OCI-LY7 (cell line): ENCODE measurements around the gene LY6G6F. TPM values are rescaled to one million over a fixed set of nuclear protein-coding genes. Genes with fewer than 3 reads are reported as not detected.

Experiments used
- BruUV-seq: library from RNA; stranded (reverse); fragments of 400-500 nt; replicated peaks from 2 replicates; lab custom pipeline; 2021; lab: Mats Ljungman, UMichigan
- CTCF ChIA-PET: fragments of 300-600 bp; sonication (Branson Sonifier 250); formaldehyde crosslinking; loops from one replicate; lab custom pipeline; 2022; ENCODE audit warnings: antibody characterized with exemption; ENCODE audit not compliant: unreplicated experiment; lab: Charles Lee
- POLR2A ChIA-PET: fragments of 300-600 bp; sonication (Branson Sonifier 250); formaldehyde crosslinking; loops from one replicate; lab custom pipeline; 2022; ENCODE audit warnings: antibody characterized with exemption; lab: Charles Lee
- DNase-seq: peaks from one replicate; pipeline ENCODE4 v3.0.0-alpha.2; 2015; ENCODE audit warnings: low spot score
- H2AFZ ChIP-seq: fragments of 200-600 bp; sonication (generic), shearing (Covaris generic); 2 replicates; pipeline ENCODE4 v1.6.1; 2014; ENCODE audit warnings: mild to moderate bottlenecking, antibody characterized with exemption, low read length, moderate library complexity
- H3K27ac ChIP-seq: fragments of 200-600 bp; sonication (generic); 2 replicates; pipeline ENCODE4 v1.5.1; 2014; ENCODE audit warnings: mixed run types, low read depth, mild to moderate bottlenecking, moderate library complexity, low read length, inconsistent platforms; ENCODE audit not compliant: poor library complexity, severe bottlenecking
- H3K36me3 ChIP-seq: fragments of 200-600 bp; sonication (generic); 2 replicates; pipeline ENCODE4 v1.6.1; 2014; ENCODE audit warnings: mild to moderate bottlenecking, antibody characterized with exemption, low read length, moderate library complexity, mixed read lengths; ENCODE audit not compliant: insufficient read depth
- H3K4me1 ChIP-seq: fragments of 200-600 bp; sonication (generic); 2 replicates; pipeline ENCODE4 v1.5.1; 2014; ENCODE audit warnings: mild to moderate bottlenecking, low read length; ENCODE audit not compliant: insufficient read depth, poor library complexity, severe bottlenecking
- H3K4me2 ChIP-seq: fragments of 200-600 bp; sonication (generic); 2 replicates; pipeline ENCODE4 v1.6.1; 2014; ENCODE audit warnings: mild to moderate bottlenecking, low read length
- H3K4me3 ChIP-seq: fragments of 200-600 bp; sonication (generic); 2 replicates; pipeline ENCODE4 v1.5.1; 2014; ENCODE audit warnings: mild to moderate bottlenecking, low read depth, low read length; ENCODE audit not compliant: poor library complexity, severe bottlenecking
- H3K79me2 ChIP-seq: fragments of 200-600 bp; sonication (generic); 2 replicates; pipeline ENCODE4 v1.6.1; 2016; ENCODE audit warnings: low read depth, mild to moderate bottlenecking, low read length, moderate library complexity, mixed read lengths; ENCODE audit not compliant: insufficient read depth
- H3K9me2 ChIP-seq: fragments of 200-600 bp; sonication (generic); 2 replicates; pipeline ENCODE4 v1.6.1; 2016; ENCODE audit warnings: mild to moderate bottlenecking, low read length, mixed read lengths; ENCODE audit not compliant: insufficient read depth
- H3K9me3 ChIP-seq: fragments of 200-600 bp; sonication (generic); 2 replicates; pipeline ENCODE4 v1.6.1; 2014; ENCODE audit warnings: mild to moderate bottlenecking, mixed run types, low read length, mixed read lengths
- H4K20me1 ChIP-seq: fragments of 200-600 bp; sonication (generic); 2 replicates; pipeline ENCODE4 v1.6.1; 2014; ENCODE audit warnings: mild to moderate bottlenecking, antibody characterized with exemption, low read length, moderate library complexity, mixed read lengths; ENCODE audit not compliant: insufficient read depth
- EZH2phosphoT487 ChIP-seq: fragments of 200-600 bp; sonication (generic); IDR thresholded peaks from 2 replicates; pipeline ENCODE4 v1.6.1; 2018; ENCODE audit warnings: low read depth, borderline replicate concordance, mild to moderate bottlenecking, mixed run types, antibody characterized with exemption, low read length, moderate library complexity, mixed read lengths
- intact Hi-C: fragments of 100-400 bp; cut with micrococcal nuclease; formaldehyde crosslinking; loops from one replicate; pipeline ENCODE4 v1.10.0; 2022; ENCODE audit not compliant: unreplicated experiment
- total RNA-seq, 2 experiments: library from RNA; depleted of rRNA in 1 of 2; stranded (reverse); fragments of >200 nt in 1 of 2; shearing (Covaris generic) in 1 of 2; gene quantifications; 2 replicates each; pipeline ENCODE4 v1.2.3, GENCODE V29; 2014 to 2022
- TF ChIP-seq, protein P1 (sequence below): fragments of 200-600 bp; sonication (generic); conservative IDR thresholded peaks from 2 replicates; pipeline ENCODE4 v1.5.1; 2014; ENCODE audit warnings: mild to moderate bottlenecking, antibody characterized with exemption, low read length, moderate library complexity, mixed read lengths

LY6G6F gene
- total RNA-seq, 2 experiments from 2014 or later: not detected

DNA sequence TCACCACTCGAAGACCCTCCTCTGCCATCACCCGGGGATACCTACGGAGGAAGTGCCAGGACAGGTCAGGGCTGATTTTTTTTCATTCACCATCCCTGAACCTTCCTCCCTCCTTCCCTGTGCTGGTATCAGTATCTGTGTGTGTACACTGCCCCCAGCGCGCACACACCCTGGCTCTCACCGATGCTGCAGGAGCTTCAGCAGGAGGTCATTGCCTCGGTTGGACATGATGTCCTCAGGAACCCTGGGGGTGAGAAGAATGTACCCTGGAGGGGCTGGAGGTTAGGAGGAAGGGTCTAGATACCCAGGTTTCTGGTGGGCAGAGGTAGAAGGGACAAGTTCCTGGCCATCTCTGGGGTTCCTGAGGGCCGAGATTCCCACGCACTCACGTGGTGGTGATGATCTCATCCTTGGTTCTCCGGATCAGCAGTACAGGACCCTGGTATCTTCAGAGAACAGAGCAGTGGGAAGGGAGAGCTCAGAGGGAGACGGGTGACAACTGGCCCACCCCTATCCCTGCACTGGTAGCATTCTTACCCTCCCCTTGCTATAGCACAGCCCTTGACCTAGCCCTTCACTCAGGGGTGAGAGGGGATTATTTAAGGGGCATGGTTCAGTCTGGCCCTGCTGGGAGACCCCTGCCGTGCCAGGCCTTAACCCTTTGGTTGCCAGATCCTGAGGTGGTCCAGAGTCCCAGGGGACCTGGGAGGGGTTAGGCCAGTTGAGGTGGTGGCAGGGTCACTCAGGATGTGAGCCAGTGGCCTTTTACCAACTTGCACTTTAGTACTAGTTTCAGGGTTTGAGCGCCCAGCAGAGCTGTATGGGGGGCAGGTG, 18.6 kb upstream of the LY6G6F start:
- no peaks in the 10 kb centered on the region for H3K79me2 ChIP-seq
- H3K4me2 ChIP-seq: no peak overlapping the region
- no peak overlapping the region for H2AFZ ChIP-seq
- ChIA-PET POLR2A (interaction anchor here (0.7 kb wide), 1 partner anchor 13 kb away, joined by 3 read pairs; no protein-coding TSS in a partner anchor), CTCF (no interaction called here)
- H3K9me3 ChIP-seq: no peaks in the 10 kb centered on the region
- H3K9me2 ChIP-seq: no peaks in the 10 kb centered on the region
- H3K4me1 ChIP-seq: peaks cover 12% of the 10 kb centered on the region
- H3K27ac ChIP-seq: no peak overlapping the region
- intact Hi-C loops: loop anchor here (10.0 kb wide), 2 partner anchors 207 to 463 kb away; partner anchors contain the start of gene EHMT2
- DNase-seq: no peak
- H3K4me3 ChIP-seq: no peak overlapping the region
- H3K36me3 ChIP-seq: peaks cover 60% of the 10 kb centered on the region
- no TSS peak for BruUV-seq
- TF ChIP-seq EZH2phosphoT487: no peak
- TF ChIP-seq, protein P1, sequence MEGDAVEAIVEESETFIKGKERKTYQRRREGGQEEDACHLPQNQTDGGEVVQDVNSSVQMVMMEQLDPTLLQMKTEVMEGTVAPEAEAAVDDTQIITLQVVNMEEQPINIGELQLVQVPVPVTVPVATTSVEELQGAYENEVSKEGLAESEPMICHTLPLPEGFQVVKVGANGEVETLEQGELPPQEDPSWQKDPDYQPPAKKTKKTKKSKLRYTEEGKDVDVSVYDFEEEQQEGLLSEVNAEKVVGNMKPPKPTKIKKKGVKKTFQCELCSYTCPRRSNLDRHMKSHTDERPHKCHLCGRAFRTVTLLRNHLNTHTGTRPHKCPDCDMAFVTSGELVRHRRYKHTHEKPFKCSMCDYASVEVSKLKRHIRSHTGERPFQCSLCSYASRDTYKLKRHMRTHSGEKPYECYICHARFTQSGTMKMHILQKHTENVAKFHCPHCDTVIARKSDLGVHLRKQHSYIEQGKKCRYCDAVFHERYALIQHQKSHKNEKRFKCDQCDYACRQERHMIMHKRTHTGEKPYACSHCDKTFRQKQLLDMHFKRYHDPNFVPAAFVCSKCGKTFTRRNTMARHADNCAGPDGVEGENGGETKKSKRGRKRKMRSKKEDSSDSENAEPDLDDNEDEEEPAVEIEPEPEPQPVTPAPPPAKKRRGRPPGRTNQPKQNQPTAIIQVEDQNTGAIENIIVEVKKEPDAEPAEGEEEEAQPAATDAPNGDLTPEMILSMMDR: no peak
- H4K20me1 ChIP-seq: no peaks in the 10 kb centered on the region

DNA sequence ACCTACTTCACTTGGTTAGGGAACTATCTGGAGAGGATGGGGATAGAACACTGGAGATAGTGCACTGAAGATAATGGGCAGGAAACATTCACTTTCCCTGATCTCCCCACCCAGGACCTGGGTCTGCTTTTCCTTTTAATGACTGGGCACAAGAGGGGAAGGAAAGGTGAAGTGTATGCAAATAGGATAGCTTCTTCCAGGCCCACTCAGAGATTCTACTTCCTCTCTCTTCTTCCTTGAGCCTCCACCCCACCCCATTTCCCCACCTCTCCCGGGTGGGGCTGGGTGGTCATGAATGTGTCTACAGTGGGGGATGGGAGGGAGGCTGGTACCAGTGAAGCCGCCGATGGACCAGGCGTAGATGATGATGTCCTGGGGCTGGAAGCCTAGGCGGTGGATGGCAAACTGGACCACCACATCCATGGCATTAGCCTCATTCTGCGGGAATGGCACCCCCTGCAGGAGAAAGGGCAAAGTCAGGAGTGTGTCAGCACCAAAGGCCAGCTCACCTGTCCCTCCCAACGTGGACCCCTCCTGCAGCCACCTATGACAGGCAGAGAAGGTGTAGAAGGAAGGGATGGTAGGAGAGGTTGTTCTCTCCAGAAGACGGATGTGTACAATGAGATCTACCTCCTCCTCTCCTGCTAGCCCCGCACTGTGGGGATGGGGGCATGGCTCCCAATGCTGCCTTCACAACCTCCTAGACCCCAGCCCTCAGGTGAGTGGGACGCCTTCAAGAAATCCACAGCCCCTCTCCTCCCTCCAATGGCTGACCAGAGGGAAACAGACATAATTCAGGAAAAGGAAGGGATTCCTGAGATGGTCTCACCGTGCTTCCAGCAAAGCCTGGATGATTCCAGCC, 17.2 kb upstream of the LY6G6F start:
- Histone ChIP-seq H3K36me3 (peaks cover 70% of the 10 kb centered on the region), H3K4me1 (peaks cover 12% of the 10 kb centered on the region), H3K4me3 (no peak overlapping the region), H3K27ac (no peak overlapping the region), H4K20me1 (no peaks in the 10 kb centered on the region), H3K79me2 (no peaks in the 10 kb centered on the region), H3K9me2 (no peaks in the 10 kb centered on the region), H3K4me2 (peak overlapping the region; percentile 28), H2AFZ (no peak overlapping the region), H3K9me3 (no peaks in the 10 kb centered on the region)
- intact Hi-C loops: loop anchor here (10.0 kb wide), 2 partner anchors 205 to 465 kb away; partner anchors contain the start of gene EHMT2
- DNase-seq: no peak
- no peak for TF ChIP-seq EZH2phosphoT487
- TF ChIP-seq, protein P1: peak; percentile 73
- CTCF ChIA-PET: interaction anchor here (0.5 to 0.6 kb wide), 2 partner anchors 21 to 80 kb away, joined by 3 to 5 read pairs; no protein-coding TSS in a partner anchor
- POLR2A ChIA-PET: interaction anchor here (0.6 to 1.4 kb wide), 3 partner anchors 9 to 51 kb away, joined by 3 to 4 read pairs (median 3); no protein-coding TSS in a partner anchor
- BruUV-seq: no TSS peak
